IPS-20b (cell line): Measurements from ENCODE around the gene MTOR.
A peak's percentile ranks its signal among the peaks of the same experiment; 100 is the strongest.

ENCODE experiments used
- H3K27ac ChIP-seq: one replicate; pipeline ENCODE4 v1.5.1; 2013; ENCODE audit warnings: low read length
- H3K27me3 ChIP-seq: 2 replicates; pipeline ENCODE4 v1.6.1; 2013; ENCODE audit warnings: mild to moderate bottlenecking, low read length, inconsistent platforms; ENCODE audit not compliant: insufficient read depth
- H3K36me3 ChIP-seq: 2 replicates; pipeline ENCODE4 v1.6.1; 2013; ENCODE audit warnings: low read depth, mild to moderate bottlenecking, inconsistent platforms, low read length, moderate library complexity; ENCODE audit not compliant: insufficient read depth
- H3K4me1 ChIP-seq: 2 replicates; pipeline ENCODE4 v1.6.1; 2013; ENCODE audit warnings: mild to moderate bottlenecking, control low read depth, inconsistent platforms, low read length, moderate library complexity; ENCODE audit not compliant: insufficient read depth
- H3K4me3 ChIP-seq: 2 replicates; pipeline ENCODE4 v1.5.1; 2013; ENCODE audit warnings: mild to moderate bottlenecking, low read length, inconsistent platforms
- H3K9ac ChIP-seq: 2 replicates; pipeline ENCODE4 v1.6.1; 2013; ENCODE audit warnings: low read depth, mild to moderate bottlenecking, inconsistent platforms, low read length, moderate library complexity
- H3K9me3 ChIP-seq: 2 replicates; pipeline ENCODE4 v1.6.1; 2013; ENCODE audit warnings: mild to moderate bottlenecking, low read depth, low read length, inconsistent platforms; ENCODE audit not compliant: insufficient read depth

The MTOR gene

GRCh38 chr1:11061652-11062365 is 200.5 kb downstream of the MTOR start:
- H3K9ac ChIP-seq: no peak overlapping the region
- H3K36me3 ChIP-seq: peaks cover 51% of the 10 kb centered on the region
- no peaks in the 10 kb centered on the region; the same call in 1 of the 2 replicates for H3K4me1 ChIP-seq
- H3K9me3 ChIP-seq: no peaks in the 10 kb centered on the region
- H3K27me3 ChIP-seq: no peaks in the 10 kb centered on the region
- H3K4me3 ChIP-seq: no peak overlapping the region
- no peak overlapping the region for H3K27ac ChIP-seq

GRCh38 chr1:11059968-11060830 is 202.2 kb downstream of the MTOR start, which contains the start of gene SRM:
TSS of gene SRM (minus strand) at chr1:11060018. CDS start at chr1:11059943, 75 bp downstream.
- Histone ChIP-seq H3K4me1 (no peaks in the 10 kb centered on the region; the same call in 1 of the 2 replicates), H3K4me3 (peak within 1 kb of the TSS; percentile 91), H3K9ac (peak within 1 kb of the TSS; percentile 95), H3K27ac (peak within 1 kb of the TSS; percentile 87), H3K9me3 (no peaks in the 10 kb centered on the region), H3K36me3 (peaks cover 45% of the 10 kb centered on the region), H3K27me3 (no peaks in the 10 kb centered on the region)

GRCh38 chr1:11059155-11059967 is 203.0 kb downstream of the MTOR start:
- H3K27ac ChIP-seq: peak overlapping the region; percentile 55
- H3K4me1 ChIP-seq: no peaks in the 10 kb centered on the region; the same call in 1 of the 2 replicates
- H3K9me3 ChIP-seq: no peaks in the 10 kb centered on the region
- H3K9ac ChIP-seq: peak overlapping the region; percentile 83; the same call in 1 of the 2 replicates
- H3K27me3 ChIP-seq: no peaks in the 10 kb centered on the region
- peak overlapping the region; percentile 91 for H3K4me3 ChIP-seq
- peaks cover 41% of the 10 kb centered on the region for H3K36me3 ChIP-seq

- peak overlapping the region; percentile 91 for H3K4me3 ChIP-seq
- peak overlapping the region; percentile 83; the same call in 1 of the 2 replicates for H3K9ac ChIP-seq
- no peaks in the 10 kb centered on the region for H3K9me3 ChIP-seq
- H3K27me3 ChIP-seq: no peaks in the 10 kb centered on the region
- no peak overlapping the region for H3K27ac ChIP-seq
- H3K4me1 ChIP-seq: peaks cover under 1% of the 10 kb centered on the region; the same call in 1 of the 2 replicates
- peaks cover 46% of the 10 kb centered on the region for H3K36me3 ChIP-seq
Observed at GRCh38 chr1:11058595-11059154, 203.7 kb downstream of the MTOR start.

- H3K4me1 ChIP-seq: peaks cover 4% of the 10 kb centered on the region; the same call in 1 of the 2 replicates
- peaks cover 41% of the 10 kb centered on the region for H3K36me3 ChIP-seq
- H3K27me3 ChIP-seq: no peaks in the 10 kb centered on the region
- H3K9me3 ChIP-seq: no peaks in the 10 kb centered on the region
- H3K4me3 ChIP-seq: no peak overlapping the region
- H3K27ac ChIP-seq: no peak overlapping the region
- H3K9ac ChIP-seq: no peak overlapping the region
Observed at GRCh38 chr1:11058026-11058425, 204.3 kb downstream of the MTOR start.

- peaks cover 36% of the 10 kb centered on the region for H3K36me3 ChIP-seq
- no peak overlapping the region for H3K9ac ChIP-seq
- no peaks in the 10 kb centered on the region for H3K27me3 ChIP-seq
- no peak overlapping the region for H3K27ac ChIP-seq
- H3K4me3 ChIP-seq: no peak overlapping the region
- H3K9me3 ChIP-seq: no peaks in the 10 kb centered on the region
- H3K4me1 ChIP-seq: peaks cover 6% of the 10 kb centered on the region; the same call in 1 of the 2 replicates
Observed at GRCh38 chr1:11057477-11057876, 204.9 kb downstream of the MTOR start.
